ENCODE results near the gene TCTA.
A peak's percentile ranks its signal among the peaks of the same experiment; 100 is the strongest.

Gene TCTA

DNA sequence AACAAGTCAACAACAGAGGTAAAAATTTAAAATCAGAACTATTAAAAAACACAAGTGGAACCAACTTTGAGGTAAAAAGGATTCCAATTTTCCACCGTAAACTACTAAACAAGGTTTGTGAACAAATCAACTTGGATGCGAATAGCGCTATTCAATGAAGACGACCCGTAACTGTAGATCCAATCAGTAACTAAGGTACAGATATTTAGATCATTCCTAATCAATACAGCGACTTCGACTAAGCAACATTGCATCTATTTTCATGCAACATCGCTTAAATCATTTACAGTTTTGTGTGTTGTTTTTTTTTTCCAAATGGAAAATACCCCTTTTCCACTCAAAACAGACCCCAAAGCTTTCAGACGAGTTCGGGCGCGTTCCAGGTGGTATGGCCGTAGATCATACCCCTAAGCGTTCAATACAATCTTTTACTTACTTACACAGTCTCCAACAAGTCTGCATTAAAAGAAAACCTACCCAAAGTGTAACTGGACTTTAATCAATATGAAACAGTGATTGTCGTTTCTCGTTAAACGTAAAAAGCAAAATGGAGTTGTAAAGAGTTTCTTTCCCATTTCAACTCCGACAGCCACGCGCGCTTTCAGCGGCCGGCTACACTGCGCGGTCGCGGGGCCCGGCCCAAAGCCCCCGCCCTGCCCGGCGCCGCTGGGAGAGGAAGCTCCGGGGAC is 1.2 kb upstream of the TCTA start:
- DNase-seq: no peak

DNA sequence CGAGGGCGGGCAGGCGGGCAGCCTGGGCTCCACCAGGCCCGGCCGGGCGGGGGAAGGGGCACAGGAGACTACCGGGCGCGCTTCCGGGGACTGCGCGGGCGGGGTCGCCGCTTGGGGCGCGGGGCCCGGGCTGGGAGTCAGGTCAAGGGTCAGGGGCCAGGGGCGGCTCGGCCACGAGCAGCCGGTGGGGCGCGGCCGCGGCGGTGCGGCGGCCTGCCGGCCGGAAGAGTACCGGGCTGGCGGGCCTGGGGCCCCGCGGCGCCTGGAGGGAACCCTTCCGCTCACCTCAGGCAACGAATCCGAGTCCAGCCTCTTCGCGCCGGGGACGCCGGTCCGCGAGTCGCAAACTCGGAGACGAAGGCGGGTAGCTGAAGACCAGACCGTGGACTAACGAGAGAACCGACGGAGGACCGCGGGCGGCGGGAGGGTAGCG is 672 bp upstream of the TCTA start:
- peak; percentile 21 for DNase-seq

DNA sequence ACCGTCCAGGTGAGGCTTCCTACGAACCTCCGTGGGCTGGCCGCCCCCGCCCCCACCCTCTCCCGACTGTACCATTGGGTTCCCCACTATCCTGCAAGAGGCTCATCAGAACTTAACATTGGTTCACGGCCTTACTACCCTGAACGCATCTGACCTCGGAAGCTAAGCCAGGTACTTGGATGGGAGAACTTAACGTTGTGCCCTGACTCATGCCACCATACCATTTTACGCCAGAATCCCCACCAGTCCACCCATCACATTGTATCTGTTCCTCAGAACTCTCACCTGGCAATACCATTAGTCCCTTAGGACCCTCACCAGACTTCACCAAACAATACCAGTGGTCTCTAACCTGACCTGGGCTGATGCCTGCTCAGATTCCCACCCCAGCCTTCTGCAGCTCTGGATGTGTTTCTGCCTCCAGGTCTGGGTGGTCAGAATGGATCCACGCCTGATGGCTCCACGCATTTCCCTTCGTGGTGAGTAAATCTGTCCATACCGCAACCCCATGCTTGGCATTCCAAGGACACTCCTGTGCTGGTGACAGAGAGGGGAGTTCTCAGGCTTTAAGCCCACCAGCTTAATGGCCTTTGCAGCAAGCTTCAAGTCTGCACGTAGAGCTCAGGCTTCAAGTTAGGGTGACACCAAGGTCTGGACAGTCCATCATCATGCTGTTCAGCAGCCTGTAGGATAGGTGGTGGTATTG is 562 bp downstream of the TCTA start:
- DNase-seq: no peak

DNA sequence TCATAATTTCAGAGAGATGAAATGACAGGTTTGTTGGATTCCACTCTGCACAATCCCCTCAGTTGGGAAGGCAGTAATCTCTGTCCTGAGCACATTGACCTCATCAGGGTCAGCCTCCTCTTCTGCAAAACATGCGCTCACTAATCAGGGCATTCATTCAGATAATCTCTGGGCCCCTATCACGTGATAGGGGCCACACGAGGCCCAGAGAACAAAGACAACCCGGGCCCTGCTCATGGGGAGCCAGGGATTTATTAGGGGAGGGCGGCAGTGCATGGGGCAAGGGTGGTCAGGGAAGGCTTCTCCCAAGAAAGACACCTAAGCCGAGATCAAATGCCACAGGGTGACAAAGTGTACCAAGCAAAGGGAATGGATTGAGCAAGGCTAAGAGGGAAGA is 1.1 kb downstream of the TCTA start:
- DNase-seq: no peak

DNA sequence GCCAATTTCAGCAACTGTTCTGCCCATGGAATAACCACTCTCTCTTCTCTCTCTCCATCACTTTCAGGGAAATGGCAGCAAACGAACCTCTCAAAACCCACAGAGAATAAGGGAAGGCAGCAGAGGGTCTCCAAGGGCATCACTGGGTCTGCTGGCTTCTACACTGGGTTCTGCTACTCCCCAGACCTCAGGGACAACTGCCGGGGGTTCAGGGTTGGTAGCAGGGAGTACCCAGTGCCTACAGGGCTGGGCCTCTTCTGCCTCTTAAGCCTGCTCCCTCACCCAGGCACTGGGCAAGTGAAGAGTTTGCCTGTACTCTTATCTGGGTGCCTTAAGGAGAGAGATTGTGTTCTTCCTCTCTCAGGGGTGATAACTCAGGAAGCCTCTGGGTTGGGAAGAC is 2.5 kb downstream of the TCTA start:
- no peak for DNase-seq

DNA sequence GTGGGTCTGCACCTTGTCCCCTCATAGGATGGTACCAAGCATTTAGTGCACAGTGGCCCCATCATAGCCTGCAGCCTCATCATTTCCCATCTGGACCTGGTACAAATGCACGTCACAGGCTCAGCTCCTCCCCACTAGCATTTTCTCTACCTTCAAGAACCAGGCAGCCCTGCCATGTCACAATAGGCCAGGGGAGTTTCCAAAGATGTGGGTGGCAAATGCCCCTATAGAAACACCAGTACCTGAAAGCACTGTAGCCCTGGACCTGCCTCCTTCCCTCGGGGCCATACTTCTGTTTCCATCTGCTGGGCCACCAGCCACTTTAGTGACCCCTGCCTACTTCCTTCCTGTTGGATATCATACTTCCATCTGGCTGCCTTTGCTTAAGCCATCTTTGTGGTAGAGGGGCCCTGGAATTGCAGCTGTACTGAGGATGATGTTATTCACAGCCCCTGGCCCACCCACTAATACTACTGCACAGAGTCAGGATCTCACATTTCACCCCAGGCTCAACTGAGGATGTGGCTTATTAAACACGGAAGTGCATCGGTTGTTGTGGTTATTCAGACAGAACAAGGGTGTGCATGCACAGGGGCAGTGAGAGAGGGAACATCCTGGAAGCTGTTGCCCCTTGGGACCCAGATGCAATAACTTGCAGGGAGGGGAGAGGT is 3.8 kb downstream of the TCTA start:
- no peak for DNase-seq

DNA sequence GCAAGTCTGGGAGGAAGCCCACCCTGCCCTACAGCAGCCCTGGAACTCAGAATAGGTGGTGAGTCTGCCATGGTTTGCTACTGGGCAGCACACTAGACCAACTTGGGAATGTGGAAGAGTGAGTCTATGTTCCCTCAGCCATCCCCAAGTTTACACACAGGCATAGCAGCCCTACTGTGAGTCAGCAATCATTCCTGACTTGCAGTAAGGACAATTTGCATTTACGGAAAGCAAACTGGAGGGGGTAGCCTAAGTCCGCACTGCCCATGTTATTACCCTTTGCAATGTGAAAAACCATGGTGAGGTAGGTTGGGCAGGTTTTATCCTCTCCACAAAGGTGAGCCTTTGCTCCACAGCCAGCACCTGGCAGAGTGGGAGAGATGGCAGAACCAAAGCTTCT is 4.6 kb downstream of the TCTA start:
- DNase-seq: no peak

DNA sequence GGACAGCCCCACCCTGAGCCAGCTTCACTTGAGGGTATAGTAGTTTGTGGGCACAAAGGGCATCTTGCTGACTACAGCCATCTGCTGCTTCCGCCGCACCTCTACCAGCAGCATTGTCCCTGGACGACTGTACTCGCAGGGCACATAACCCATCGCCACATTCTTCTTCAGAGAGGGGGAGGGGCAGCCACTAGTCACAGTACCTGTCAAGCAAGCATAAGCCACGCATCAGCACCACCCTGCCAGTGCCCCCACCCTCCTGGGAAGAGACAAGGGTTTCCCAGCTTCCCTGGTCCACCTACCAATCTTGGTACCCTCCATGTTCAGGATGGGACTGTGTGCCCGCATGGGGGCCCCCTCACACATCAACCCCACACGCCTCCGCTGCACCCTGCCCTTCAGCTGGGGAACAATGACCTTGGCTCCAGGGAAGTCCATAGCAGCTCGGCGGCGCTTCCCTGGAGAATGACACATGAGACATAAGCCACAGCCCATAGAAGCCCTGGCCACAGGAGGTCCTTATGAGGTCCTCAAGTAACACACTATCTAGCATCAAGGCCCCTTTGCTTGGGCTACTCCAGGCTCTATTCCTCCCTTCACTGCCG is 5.4 kb downstream of the TCTA start:
- DNase-seq: no peak

DNA sequence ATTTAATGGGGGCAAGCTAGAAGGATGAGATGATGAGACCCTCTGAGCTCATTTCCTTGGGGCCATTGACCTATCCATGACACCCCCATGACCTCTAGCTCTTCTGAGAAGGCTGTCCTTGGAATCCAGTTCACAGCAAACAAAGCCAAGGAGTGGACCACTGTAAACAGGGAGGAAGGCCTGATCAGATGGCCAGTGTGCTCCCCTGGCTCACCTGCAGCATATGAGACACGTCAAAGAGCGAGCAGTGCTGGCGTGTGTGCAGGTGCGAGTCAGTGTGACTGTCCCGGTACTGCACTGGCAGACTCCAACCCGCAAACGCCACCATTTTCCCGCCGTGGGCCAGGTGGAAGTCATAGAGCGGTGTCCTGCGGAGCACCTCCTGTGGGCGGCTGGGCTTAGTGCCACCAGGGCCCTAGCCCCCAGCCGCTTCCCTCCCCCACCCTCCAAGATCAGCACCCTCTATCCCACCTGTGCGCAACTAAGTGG is 9.7 kb downstream of the TCTA start:
- no peak for DNase-seq

DNA sequence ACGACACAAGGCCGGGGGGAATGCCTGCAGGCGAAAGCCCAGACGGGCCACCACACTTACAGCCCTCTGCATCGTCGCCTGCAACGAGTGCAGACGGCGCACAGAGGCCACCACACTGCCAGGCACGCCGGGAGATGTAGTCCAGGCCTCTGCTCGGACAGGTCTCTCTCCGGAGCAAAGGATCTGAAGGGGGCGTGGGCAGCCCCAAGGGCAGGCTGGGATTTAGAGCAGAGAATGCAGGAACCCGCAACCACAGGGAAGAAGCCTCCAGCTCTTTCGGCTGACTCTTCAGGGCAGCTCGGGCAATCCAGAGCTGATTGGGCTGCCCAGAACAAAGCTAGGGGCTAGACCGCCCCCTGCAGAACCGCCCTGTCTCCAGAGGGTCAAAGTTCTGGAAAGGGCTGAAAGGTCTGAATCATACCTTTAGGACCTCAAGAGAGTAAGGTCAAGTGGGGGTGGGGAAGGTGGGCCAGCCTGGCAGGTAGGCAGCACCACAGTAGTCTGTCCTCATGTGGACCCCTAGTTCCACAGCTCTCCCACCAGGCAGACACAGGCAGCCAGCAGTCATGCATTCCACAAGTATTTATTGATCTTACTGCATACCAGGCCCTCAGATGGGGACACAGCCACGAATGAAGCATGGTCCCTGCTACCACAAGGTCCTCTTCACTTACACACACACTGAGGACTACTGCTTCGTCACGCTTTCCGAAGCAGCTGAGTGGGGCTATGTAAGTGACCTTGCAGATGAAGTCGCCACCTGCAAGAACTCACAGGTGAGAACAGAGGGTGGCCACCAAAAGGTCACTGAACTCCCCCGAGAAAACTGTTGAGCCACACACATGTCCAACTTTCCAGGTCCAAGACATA is 10.4 kb downstream of the TCTA start, which contains the start of gene AMT:
Gene AMT (minus strand): TSS at position 95 of the 870 bp plus-strand sequence. CDS start 23 bp downstream, at position 72.
- DNase-seq: no peak

DNA sequence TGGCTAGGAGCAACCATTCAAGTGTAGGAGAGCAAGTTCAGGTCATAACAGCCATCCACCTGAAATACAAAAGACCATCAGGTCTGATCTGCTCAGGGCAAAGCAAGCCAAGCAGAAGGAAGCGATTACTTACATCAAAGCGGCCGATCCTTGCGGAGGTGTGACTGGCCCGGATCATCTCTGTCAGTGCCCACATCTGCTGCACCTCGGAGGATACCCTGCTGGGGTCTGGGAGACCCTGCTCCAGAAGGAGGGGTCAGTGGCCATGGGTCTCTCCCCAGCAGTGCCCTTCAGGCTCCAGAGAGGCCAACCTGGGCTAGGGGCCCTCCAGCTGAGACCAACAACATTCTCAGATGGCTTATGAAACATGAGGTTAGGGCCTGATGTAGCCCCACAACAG is 12.6 kb downstream of the TCTA start:
- DNase-seq: no peak

DNA sequence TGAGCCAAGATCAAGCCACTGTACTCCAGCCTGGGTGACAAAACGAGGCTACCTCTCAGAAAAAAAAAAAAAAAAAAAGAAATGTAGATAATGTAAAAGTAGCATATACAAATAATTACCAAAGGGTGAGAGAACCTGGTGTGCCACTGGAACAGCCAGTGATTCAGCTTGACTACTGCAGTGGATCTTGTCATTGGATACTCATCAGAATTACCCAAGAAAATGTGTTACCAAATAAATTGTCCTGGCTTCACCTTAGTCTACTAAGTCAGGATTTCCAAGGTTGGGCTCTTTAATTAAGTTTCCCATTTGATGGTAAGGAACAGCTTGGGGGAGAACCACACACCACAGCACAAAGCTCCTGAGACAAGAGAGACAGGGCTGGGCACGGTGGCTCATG is 15.4 kb downstream of the TCTA start:
- no peak for DNase-seq

DNA sequence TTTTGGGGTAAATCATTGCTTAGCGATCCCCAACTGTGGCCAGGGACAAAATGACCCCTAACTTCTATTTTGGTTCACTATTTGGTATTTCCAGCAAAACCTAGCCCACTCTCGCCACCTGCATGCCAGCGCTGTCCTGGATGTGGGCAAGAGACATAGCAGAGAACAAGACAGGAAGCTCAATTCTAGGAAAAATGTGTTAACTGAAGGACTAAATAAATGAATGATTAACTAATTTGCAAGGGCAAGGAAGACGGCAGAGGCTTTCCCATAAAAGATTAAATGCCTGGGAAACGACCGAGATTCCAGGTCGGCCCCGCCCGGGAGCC is 16.5 kb downstream of the TCTA start:
- DNase-seq: no peak

DNA sequence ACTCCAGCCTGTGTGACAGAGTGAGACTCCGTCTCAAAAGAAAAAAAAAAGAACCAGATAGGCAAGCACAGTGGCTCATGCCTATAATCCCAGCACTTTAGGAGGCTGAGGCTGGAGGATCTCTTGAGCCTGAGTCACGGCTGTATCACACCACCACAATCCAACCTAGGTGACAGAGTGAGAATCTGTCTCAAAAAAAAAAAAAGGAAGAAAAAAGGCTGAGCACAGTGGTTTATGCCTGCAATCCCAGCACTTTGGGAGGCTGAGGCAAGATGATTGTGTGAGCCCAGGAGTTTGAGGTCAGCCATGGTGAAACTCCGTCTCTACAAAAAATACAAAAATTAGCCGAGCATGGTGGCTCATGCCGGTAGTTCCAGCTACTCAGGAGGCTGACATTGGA is 22.5 kb downstream of the TCTA start:
- DNase-seq: no peak

DNA sequence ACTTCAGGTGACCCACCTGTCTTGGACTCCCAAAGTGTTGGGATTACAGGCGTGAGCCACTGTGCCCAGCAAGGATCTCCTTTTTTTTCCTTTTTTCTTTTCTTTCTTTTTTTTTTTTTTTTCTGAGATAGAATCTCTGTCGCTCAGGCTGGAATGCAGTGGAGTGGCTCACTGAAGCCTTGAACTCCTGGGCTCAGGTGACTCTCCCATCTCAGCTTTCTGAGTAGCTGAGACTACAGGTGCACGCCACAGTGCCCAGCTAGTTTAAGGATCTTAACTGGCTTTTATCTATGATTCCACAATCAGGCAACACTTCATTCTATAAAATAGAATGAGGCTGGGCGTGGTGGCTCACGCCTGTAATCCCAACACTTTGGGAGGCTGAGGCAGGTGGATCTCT is 33.2 kb downstream of the TCTA start:
- DNase-seq: no peak

DNA sequence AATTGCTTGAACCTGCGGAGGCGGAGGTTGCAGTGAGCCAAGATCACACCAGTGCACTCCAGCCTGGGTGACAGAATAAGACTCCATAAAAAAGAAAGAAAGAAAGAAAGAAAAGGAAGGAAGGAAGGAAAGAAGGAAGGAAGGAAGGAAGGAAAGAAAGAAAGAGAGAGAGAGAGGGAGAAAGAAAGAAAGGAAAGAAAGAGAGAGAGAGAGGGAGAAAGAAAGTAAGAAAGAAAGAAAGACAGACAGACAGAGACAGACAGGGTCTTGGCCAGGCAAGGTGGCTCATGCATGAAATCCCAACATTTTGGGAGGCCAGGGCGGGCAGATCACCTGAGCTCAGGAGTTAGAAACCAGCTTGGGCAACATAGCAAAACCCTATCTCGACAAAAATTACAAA is 41.4 kb downstream of the TCTA start:
- no peak for DNase-seq

DNA sequence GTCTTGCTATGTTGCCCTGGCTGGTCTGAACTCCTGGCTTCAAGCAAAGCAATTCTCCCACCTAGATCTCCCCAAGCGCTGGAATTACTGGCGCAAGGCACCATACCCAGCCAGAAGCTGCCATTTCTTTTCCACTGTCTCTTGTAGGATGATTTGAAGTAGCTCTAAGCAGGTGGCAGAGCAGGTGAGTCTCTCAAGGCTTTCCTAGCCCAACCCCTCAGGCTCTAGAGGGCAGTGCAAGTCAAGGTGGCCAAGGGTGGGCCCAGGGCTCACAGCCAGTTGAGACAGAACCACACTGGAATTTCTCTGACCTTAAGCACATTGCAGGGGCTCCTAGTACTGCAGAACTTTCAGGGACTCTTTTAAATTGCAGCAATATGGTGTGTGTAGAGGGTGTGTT is 42.2 kb downstream of the TCTA start:
- DNase-seq: no peak

DNA sequence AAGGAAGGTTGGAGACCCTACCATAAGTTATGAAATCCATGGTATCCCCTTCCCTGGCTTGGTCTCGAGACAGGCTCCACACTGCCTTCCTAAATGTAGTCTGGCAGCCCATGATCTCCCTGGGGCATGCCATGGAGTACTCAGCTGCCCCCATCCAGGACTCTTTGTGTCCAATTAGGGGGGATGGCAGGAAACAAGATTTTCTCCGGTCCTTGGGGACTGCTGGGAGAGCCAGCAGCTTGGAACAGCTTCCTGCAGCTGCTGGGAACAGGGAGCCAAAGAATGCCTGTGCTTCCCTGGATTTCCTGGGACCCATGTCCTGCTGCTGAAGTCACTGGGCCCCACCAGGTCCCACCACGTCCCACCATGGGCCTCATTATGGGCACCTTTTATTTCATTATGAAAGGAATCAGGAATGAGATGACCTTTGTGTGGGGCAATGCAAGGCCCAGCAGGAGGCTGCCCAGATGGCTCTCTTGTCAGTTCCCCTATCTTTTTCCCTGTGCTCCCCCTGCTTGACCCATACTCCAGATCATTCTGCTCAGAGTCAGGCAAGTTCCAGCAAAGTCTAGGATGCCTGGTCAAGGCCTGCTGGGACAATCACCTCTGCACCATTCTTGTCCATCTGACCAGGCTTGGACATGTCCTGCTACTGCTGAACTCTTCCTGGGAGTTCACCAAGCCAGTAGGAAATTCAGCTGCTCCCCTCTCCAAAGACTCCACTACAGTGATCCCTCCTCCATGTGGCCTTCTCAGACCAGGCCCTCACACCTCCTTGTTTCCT is 42.9 kb downstream of the TCTA start:
- no peak for DNase-seq

DNA sequence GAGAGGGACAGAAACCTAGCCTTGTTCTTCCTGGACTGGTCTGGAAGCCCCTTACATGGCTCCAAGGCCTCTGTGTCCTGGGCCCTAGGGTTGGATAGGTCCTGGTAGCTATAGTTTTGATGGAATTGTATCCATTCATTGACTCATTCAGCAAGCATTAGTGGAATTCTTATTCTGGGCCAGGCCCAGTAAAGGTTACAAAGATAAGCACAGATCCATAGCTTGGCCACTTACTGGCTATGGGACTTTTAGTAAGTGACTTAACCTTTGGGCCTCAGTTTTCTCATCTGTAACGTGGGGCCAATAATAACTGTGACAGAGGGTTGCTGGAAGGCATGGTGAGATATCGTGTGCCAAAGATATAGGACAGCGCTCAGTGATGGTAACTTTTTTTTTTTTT is 44.2 kb downstream of the TCTA start:
- no peak for DNase-seq

DNA sequence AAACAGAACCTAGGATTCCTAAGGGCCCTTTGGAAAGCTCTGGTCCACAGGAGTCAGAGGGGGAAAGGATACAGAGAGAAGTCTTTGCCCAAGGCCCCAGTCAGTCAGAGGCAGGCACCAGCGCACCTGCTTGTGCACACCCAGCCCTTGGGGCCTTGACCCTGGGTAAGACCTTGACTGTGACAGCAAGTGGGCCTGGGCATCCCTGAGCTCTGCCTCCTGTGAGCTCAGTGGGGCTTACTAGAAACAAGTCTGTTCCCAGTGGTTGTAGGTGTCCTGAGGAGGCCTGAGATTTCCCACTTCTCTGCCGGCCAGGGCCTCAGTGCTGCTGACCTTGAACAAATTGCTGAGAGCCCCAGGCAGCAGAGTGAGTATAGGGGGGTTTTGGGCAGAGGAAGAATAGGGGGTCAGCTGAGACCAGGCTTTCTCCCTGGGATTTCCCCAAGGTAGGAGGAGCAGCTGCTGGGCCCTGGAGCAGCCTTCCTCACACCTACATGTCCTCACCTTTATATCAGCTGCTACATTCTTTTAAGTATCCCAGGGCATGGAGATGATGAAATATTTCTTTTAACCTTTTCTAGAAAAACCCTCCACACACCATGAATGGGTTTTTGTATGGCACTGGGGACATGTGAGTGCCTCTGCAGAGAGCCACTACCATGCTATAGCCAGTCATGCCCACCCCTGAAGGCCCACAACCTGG is 48.1 kb downstream of the TCTA start:
- no peak for DNase-seq

DNA sequence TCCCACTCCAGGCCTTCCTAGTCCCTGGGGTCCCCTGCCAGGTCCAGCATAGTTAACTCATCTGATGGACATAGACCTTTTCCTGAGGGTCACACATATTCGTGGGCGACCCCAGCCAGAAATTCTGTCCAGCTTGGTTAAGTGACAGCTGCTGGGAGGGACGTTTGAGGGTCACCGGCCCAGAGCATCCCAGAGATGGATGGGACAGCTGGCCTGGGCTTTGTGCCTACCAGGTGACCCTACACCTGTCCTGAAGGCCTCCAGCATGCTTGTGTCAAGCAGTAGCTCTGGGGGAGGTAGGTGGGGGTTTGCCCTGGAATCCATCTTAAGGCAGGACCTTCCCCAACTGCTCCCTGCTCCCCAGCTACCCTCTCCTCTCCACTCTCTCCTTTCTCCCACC is 48.7 kb downstream of the TCTA start:
- no peak for DNase-seq
